ENCODE results near the gene LRRC75A.
"Not testable (repeated sequence)": the region's sequence is repeated elsewhere in the genome, so short reads cannot be mapped to it uniquely, and the experiment has no call there.

Gene LRRC75A

GRCh38 chr17:16428098-16428882 is 63.7 kb downstream of the LRRC75A start:
- DNase-seq: peak; percentile 46

- DNase-seq: no peak
These were observed 65.0 kb downstream of the LRRC75A start for GRCh38 chr17:16427020-16427419.

- no peak for DNase-seq
These were observed 66.0 kb downstream of the LRRC75A start for GRCh38 chr17:16425698-16426659.

GRCh38 chr17:16425202-16425601 is 66.8 kb downstream of the LRRC75A start:
- DNase-seq: no peak

GRCh38 chr17:16423226-16423872 is 68.6 kb downstream of the LRRC75A start:
- no peak for DNase-seq

- DNase-seq: no peak
These were observed 69.6 kb downstream of the LRRC75A start for GRCh38 chr17:16422416-16422815.

- DNase-seq: peak; percentile 35
These were observed 72.1 kb downstream of the LRRC75A start for GRCh38 chr17:16419929-16420271.

- peak; percentile 38 for DNase-seq
These were observed 72.7 kb downstream of the LRRC75A start for GRCh38 chr17:16419074-16419928.

GRCh38 chr17:16418685-16419068 is 73.3 kb downstream of the LRRC75A start:
- DNase-seq: no peak

- no peak for DNase-seq
These were observed 73.9 kb downstream of the LRRC75A start for GRCh38 chr17:16417896-16418684.

GRCh38 chr17:16417399-16417798 is 74.6 kb downstream of the LRRC75A start:
- no peak for DNase-seq

- peak; percentile 51 for DNase-seq
These were observed 76.7 kb downstream of the LRRC75A start, which contains the start of gene TRPV2 for GRCh38 chr17:16415031-16415924. TRPV2 (plus strand) TSS chr17:16415571; CDS start chr17:16417669, 2,098 bp downstream.

GRCh38 chr17:16407911-16408588 is 83.9 kb downstream of the LRRC75A start:
- no peak for DNase-seq

- no peak for DNase-seq
These were observed 85.0 kb downstream of the LRRC75A start for GRCh38 chr17:16406742-16407674.

- DNase-seq: not testable (repeated sequence)
These were observed 88.1 kb downstream of the LRRC75A start for GRCh38 chr17:16403847-16404246.

GRCh38 chr17:16398270-16399267 is 93.4 kb downstream of the LRRC75A start:
- DNase-seq: no peak

GRCh38 chr17:16396693-16397092 is 95.3 kb downstream of the LRRC75A start:
- not testable (repeated sequence) for DNase-seq

Data from activated CD4-positive, alpha-beta T cell treated with anti-CD3 and anti-CD28 coated beads, Interleukin-2, amount 50 U/mL, for 1 hour (primary cell).